IPS DF 19.7 (cell line): ENCODE data around the gene CSNK2A3.
"Not testable (repeated sequence)": the region's sequence is repeated elsewhere in the genome, so short reads cannot be mapped to it uniquely, and the experiment has no call there.

ENCODE experiments used
- DNase-seq: peaks from one replicate; pipeline ENCODE4 v3.0.0-alpha.2; 2013; ENCODE audit warnings: low read depth, low spot score

CSNK2A3 gene

DNA sequence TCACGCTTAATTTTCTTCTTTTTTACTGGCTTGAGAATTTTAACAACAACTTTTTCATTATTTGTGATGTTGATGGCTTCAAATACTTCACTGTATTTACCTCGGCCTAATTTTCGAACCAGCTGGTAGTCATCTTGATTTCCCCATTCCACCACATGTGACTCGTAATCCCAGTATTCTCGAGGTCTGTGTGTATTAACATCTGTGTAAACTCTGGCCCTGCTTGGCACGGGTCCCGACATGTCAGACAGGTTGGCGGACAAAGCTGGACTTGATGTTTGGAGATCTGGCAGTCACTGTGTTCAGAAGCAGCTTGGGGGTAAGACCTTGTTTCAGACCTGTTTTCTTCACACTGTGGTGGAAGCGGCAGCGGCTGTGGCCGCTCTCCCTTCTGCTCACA lies at the start of gene CSNK2A3:
Gene CSNK2A3, minus strand, starts transcription at position 373 of the 400 bp plus-strand sequence. Its CDS starts 131 bp downstream, at position 242.
- not testable (repeated sequence) for DNase-seq

DNA sequence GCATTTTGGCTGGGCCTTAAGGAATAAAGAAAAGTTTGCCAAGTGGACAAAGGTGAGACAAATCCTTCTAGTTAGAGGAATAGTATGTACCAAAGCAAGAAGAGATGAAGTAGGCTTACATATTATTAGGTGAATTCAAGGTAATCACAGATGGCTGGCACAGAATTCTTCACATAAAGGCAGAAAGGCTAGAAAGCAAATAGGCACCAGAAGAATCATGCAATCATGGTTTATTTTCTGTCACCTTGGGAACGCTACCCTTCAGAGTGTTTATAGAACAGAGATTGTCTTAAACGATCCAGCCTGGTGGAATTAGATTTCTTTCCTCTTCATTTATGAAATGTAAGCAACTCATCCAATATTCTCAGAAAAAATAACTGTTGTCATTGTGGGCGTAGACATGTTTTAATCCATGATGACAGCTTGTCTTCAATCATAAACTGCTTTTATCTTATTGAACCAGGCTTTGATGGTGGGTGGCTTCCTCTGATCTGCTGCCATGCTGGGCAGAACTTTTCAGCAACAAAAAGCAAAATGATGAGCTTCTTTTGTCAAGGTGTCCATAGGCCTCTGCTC lies 49.0 kb upstream of the CSNK2A3 start:
- DNase-seq = no peak

DNA sequence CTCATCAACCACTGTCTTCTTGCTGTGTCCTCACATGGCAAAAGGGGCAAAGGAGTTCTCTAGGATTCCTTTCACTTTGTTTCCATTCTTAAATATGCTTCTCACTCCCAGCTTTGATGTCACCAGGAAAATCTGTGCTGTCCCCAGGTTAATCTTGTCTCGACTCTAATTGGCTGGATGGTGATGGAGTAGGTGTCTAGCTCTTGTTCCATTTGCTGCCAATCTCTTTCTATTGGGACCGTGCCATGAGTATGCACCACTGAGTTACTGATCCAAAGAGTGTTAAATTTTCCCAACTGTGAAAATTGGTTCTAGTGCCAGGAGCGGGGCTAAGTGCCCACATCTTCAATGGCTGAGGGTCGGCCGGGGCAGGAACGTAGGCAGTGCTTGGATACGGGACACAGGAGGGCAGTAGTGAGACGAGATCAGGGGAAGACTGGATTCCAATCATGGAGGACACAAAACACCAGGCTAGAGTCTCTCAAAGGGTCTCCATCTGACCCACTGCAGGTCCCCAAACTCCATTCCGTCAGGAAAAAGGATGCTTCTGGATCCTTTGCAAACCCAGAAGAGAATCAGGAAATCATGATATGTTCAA lies 47.7 kb upstream of the CSNK2A3 start:
- peak; percentile 40 for DNase-seq

DNA sequence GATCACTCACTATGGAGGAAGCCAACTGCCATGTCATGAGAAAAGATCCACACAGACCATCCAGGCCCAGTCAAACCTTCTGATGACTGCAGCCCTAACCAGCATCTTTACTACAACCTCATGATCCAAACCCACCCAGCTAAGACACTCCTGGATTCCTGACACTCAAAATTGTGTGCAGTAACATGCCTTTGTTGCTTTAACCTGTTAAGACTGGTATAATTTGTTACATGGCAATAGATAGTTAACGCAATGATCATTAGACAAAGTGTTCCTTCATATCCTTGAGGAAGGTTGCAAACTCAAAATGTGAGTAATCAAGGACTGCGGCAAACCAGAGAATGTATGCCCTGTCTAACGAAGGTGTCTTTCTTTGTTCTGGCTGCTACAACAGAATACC lies 47.1 kb upstream of the CSNK2A3 start:
- DNase-seq = no peak

DNA sequence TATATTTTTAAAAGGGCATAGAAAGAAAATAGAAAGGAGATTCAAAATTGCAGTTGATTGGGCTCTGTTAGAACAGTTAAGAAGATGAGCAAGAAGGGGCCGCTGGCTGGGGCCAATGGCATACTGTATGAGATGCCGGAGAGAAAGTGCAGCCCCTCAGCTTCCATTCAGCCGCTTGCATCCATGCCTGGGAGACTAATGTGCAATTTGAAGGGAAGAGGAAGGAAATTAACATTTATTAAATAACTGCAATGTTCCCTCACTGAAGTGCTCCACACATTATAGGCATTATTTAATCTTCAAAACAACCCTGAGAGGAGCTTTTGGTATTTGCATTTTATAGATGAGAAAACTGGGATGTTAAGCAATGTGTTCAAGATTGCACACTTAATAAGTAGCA lies 44.7 kb upstream of the CSNK2A3 start:
- DNase-seq = no peak

DNA sequence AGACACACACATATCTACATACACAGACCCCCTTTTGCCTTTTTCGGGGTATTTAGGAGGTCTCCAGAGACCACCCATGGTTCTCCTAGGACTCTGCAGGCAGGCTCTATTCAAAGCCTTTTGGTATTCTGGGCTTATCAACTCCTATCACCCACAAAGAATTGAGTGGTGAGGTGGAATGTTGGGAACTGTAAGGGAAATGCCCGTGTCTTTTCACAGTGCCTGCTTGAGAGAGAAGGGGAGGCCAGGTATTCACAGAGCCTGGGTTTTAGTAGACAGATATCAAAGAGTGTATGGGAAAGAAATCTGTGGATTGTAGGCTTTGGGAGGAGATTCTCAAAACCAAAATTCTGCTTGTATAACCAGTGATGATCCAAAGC lies 44.0 kb upstream of the CSNK2A3 start:
- no peak for DNase-seq

DNA sequence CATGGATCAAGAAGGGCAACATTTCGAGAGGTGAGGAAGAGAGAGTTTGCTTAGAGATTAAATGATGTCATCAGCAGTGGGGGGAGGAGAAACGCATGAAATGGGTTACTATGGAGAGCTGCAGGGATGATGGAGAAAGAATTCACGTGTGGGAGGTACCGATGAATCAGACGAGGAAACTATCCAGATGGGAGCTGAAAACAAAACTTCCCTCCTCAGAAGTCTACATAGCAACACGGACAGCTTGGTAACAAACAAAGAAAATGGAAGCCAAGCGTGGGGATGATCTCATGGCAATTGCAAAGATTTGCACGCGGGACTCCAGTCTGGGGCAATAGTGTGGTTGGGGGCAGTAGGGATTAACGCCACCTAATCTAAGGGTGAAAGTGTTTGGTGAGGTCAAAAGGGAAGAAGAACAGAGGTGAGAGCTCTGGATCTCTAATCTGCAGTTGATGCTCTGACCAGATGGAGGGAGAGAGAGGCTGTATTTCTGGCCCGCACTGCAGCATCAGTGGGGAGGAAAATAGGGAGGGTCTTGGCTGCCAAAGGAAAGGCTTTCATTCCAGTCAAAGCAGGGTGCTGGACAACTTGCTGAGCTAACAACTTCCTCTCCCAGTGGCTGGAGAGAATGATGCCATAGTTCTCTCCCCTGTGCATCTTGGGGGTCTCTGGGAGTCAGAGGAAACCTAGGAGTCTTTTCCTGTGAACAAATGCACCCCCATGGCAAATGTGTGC lies 43.4 kb upstream of the CSNK2A3 start:
- DNase-seq = no peak

DNA sequence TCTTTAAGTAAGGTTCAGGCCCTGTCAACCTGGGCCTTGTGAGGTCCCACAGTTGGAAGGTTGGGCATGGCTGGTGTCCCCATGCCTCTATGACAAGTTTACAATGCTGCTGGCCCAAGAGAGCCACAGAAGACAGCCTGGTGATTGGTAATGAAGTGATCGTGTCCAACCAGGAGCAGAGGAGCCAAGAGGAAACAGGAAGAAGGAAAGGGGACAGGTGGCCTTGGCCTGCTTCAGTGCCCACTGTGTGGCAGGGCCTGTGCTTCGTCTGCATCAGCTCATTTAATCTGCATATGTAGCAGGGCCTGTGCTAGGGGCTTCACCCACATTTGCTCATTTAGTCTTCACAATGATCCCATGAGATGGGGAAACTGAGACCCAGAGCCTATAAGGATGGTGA lies 42.1 kb upstream of the CSNK2A3 start:
- no peak for DNase-seq

DNA sequence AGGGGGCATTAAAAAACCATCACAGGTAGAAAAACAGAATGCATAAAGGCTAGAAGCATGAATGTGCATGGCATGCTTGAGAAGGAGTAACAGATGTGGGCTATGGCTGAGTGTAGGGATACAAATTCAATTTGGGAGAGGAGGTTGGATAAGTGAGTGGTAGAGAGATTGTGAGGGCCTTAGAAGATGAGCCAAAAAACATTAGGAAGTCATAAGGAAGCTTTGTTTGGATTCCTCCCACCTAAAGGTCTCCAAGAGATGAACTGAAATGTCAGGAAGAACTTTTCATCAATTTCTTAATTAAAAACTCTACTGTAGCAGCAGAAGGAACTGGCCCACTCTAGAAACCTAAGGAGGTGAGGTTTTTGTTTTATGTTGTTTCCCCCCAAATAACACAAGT lies 41.2 kb upstream of the CSNK2A3 start:
- no peak for DNase-seq

DNA sequence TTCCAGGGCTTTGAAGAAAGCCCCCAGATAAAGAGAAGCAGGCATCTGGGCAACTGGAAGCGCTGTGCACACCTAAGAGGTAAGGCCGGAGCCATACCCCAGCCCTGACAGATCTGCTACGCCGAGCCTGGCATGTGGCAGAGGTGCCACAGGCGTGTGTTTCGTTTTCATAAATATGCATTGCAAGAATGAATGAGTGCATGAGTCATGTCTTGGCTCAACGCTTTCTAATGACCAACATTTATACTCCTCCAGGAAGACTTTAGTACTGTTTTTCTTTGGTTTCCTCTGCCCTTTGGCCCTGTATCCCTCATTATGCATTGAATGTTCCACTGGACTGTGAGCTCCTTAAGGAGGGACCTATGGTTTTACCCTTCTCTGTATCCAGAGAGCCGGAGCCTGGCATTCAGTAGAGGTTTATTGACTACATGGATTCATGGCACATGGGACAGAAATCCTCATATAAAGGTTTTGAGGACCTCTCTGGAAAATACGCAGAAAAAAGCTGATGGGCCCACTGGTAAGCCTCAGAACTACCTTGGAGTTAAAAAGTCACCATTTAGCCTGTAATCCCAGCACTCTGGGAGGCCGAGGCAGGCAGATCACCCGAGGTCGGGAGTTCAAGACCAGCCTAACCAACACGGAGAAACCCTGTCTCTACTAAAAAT lies 38.9 kb upstream of the CSNK2A3 start:
- DNase-seq = no peak

DNA sequence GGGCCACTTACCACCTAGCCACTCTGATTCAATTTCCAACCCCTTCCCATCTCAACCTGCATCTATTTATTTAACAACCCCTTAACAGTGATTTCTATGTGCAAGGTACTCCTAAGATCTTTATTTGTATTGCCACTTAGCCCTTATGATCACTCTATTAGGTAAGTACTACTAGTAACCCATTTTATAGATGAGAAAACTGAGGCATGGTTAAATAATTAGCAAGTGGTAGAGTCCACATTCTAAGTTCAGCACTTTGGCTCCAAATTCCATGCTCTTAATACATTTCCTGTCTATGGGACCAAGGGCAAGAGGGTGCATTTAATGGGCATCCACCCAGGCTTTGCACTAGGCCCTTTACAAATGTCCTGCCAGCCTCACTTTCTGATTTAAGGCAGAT lies 38.1 kb upstream of the CSNK2A3 start:
- no peak for DNase-seq

DNA sequence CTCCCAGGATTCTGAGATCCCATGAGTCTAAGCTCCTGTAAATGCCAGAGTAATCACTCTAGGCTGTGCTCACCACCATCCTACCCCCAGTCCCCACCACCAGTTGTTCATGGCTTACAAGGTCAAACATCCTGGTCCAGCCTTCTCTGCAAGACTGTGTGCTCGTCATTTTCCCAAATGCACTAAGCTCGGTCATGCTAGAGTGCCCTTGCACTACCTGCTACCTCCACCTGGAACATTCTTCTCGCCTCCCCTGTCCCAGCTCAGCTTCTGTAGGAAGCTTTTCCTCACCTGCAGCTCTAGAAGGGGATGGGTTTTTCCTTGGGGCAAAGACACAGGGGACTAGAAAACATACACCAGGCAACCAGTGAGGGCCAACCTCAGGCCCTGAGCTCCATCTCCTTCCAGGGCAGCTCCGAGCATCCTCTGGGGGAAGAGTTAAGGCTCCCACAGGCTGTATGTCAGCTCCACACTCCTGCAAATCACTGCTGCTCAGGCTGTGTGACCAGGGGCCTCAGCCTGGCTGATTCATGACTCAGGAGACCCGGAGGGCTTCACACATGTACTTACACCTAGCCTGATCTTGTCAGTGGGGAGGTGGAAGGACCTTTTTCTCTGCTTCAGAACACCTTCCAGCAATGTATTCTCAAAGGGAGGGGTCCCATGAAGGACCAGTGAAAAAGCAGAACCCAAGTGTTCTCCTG lies 37.2 kb upstream of the CSNK2A3 start:
- no peak for DNase-seq

DNA sequence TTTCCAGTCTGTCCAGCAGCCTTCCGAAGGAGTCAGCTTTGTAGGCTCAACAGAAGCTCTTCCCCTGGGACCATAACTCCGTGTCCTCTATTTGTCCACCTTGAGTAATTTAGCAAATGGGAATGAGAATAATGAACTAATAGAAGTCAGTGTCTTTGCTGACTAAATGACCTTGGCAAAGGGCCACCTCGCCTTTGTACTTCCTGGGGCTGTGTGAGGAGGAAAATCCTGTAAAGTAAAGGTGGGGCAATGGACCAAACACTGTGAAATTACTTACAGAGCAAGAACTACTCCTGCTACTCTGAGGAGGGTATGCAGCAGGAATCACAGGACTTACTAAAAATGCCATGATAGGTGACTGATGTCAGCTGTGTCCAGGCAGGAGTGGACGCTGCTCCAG lies 36.2 kb upstream of the CSNK2A3 start:
- no peak for DNase-seq

DNA sequence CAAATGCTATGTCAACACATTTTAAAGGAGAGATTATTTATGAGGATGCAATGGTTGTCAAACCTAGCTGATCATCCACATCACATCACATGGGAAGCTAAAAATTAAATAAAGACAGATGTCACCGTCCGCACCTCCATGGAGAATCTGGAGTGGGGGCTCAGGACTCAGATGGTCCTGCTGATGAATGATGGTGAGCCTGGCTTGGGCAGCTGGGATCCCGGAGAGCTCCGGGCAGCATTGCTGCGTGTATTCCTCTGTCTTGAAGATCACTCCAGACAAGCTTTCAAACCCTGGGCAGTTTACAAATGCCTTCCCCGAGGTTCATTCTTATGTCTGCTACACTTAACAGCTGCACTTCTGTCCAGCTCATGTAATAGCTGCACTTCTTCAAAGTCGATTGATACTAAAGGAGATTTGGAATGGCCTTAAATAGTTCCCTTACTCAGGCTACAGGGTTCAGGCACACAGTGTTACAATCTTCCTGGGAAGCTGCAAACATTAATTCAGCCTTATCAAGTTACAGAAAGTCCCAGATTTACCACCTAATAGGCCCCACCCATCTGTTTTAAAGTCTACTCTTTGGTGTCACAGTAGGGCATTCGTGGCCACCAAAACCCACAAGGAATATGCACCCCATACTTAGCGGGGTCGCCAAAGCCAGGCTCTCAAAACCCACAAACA lies 34.7 kb upstream of the CSNK2A3 start:
- DNase-seq = no peak

DNA sequence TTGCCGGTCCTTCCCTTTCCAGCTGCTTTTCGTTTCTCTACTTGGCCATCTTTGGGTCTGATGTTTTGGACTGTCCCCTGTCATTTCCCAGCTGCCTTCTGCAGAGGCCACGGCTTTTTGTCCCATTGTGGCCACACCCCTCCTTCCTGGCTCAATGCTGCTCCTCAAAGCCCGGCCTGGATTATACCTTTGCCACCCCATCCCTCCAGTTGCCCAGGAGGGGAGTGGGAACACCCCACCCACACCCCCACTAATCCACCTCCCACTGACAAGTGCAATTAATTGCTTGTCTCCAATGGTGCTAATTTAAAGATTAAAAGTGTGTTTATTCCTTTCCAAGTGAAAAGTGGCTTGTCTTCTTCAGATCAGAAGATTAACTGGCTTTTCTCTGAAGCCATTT lies 34.2 kb upstream of the CSNK2A3 start:
- no peak for DNase-seq

DNA sequence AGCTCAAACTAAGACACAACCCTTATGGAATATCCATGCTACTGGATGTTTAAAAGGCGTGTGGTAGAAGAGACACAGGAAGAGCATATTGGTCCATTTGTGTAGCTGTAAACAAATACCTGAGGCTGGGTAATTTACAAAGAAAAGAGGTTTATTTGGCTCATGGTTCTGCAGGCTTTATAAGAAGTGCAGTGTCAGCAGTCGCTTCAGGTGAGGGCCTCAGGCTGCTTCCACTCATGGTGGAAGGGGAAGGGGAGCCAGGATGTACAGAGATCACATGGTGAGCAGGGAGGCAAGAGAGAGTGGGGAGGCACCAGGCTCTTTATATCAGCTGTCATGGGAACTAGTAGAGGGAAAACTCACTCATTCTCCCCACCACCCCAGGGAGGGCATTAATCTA lies 31.8 kb upstream of the CSNK2A3 start:
- DNase-seq = no peak

DNA sequence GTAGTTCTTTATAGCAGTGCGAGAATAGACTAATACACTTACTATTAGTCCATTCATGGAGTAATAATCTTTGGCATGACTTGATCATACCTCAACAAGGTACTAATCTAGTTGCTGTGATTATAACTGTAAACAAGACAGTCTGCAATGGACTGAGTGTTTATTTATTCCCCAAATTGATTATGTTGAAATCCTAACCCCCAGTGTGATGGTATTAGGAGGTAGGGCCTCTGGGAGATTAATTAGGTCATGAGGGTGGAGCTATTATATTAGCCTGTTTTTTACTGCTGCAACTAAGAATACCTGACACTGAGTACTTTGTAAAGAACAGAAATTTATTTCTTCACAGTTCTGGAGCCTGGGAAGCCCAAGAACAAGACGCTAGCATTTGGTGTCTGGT lies 30.9 kb upstream of the CSNK2A3 start:
- DNase-seq = no peak

DNA sequence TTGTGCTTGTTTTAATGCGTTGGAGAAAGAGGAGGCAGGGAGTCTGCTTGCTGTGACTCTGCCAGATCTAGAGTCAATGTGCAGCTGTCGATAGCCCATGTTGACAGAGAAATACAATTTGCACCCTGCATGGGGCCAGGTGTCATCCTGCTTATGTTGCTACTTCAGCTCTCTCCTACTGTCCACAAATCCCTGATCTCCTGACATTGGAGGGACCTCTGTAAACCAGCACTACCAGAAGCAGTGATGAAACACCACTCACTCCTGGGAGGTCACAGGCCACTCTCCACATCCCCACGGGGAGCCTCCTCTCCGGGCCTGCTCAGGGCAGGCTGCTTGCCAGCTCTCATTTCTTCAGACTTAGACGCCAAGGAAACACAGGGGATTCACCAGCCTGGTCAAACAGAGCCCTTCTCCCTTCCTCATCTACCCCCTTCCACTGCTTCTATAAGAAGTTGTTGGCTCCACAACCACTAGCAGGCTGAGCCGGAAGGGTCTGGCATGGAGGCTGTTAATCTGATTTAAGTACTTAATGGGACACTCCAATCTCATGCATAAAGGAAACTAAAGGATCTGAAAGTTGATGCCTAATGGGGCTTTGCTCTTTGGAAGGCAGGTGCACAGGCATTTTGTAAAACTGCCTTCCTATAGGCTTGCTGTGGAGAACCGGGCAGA lies 29.9 kb upstream of the CSNK2A3 start:
- no peak for DNase-seq

DNA sequence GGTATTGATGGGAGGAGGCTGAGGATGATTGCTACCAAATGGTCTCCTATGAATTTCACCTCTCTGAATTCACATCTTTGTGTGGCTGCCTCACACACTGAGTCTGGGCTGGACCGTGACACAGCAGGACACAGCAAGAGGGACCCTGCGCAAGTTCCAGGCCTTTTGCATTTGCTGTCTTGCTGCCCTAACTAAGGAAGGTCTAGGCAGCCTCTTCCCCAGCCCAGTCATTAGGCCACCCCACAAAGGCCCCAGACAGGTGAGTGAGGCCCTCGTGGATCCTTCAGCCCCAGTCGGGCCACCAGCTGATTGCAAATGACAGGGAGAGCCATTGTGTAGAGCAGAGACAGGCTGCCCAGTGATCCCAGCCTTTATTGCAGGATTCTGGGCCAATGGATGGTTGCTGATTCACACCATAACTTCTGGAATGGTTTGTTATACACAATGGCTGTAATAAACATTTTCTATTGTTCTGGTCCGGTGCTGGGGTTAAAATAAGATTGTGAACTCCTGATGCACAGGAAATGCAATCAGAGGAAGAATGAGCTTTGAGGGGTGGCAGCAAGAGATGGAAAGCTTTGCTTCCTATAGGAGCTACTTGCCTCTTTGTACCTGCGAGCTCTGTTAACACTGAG lies 28.5 kb upstream of the CSNK2A3 start:
- DNase-seq = no peak

DNA sequence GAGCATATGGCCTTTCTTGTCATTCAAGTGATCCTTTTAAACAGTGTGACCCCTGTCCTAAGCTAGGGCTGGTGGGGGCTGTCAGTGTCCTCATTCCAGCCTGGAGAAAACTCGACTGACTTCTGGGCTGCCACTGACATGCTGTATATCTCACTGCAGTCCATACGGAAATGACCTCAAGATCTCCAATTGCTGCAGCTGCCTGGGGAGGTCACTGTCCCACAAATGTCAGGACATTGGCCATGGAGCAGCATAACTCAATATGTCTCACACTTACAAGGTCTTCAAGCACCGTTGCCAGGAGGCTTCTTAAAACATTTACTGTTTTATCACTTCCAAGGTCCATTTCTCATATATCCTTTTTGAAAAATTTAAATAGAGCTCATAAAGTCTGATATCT lies 27.8 kb upstream of the CSNK2A3 start:
- DNase-seq = no peak

DNA sequence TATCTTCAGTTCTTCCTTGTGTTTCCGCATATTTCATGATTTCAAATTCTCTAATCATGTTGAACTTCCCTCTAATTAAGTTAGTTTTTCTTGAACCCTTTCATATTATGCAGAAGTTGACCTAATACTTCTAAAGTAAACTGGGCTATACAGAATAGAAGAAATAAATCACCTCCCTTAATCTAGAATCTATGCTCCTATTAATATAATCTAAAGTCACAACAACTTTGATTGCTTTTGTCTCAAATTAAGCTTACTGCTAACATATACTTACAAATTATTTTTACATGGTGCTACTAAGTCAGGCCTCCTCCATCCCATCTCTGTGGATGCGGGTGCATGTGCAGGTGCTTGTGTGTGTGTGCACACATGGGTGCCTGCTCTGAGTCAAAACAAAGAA lies 27.3 kb upstream of the CSNK2A3 start:
- no peak for DNase-seq
